GM23248 (cell line): Measurements from ENCODE around the gene DXO.

Experiments used
- EZH2 ChIP-seq: fragments of 200-600 bp; sonication (generic); IDR thresholded peaks from 2 replicates; pipeline ENCODE4 v1.6.1; 2018; ENCODE audit warnings: antibody characterized with exemption, mild to moderate bottlenecking; ENCODE audit not compliant: insufficient read depth, poor library complexity, severe bottlenecking
- EZH2phosphoT487 ChIP-seq: fragments of 200-600 bp; sonication (generic); IDR thresholded peaks from 2 replicates; pipeline ENCODE4 v1.6.1; 2018; ENCODE audit warnings: antibody characterized with exemption, moderate library complexity, mild to moderate bottlenecking, low read depth; ENCODE audit not compliant: insufficient read depth

GRCh38 chr6:31961616-31962015 is 10.3 kb downstream of the DXO start:
- TF ChIP-seq EZH2 (no peak), EZH2phosphoT487 (no peak)
